UCSD-AML1 (cell line): ENCODE data around the gene CCDC107.

Experiments used
- DNase-seq: peaks from one replicate; lab custom pipeline; 2025; ENCODE audit not compliant: unreplicated experiment; lab: John Stamatoyannopoulos, UW

The CCDC107 gene

DNA sequence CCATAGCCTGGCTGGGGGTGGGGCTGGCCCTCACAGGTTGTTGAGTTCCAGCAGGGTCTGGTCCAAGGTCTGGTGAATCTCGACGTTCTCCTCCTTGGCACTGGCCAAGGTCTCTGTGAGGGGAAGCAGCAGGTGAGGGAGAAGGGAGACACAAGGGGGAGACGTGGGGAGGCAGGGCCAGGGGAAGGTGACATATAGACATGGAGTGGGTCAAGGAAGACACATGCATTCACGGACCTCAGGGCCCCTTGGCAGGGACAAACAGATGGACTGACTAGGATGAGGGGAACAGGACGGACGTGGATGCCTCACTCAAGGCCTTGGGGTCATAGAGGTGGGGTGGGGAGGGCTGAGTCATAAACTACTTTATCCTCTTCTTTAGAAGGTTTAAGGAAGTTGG is 24.0 kb downstream of the CCDC107 start:
- no peak for DNase-seq

GRCh38 chr9:35682520-35683315 is 24.6 kb downstream of the CCDC107 start:
- no peak for DNase-seq

GRCh38 chr9:35683323-35683722 is 25.2 kb downstream of the CCDC107 start:
- no peak for DNase-seq

DNA sequence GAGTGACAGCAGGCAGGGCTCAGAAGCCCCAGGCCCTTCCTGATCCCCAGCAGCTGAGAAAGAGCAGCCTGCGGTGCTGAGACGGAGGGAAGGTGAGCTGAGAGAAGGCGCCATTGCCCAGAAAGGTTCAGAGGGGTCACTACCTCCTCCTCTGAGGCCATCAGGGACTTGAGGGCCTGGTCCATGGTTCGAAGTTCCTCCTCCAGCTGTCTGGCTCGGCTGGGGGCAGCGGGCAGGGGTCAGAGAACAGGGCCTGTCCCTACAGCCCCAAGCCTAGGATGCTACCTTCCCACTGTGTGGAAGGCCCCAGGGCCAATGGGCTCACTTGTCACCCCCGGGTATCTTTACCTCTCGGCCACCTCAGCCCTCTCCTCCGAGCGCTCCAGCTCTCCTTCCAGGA is 26.8 kb downstream of the CCDC107 start:
- DNase-seq, result no peak

DNA sequence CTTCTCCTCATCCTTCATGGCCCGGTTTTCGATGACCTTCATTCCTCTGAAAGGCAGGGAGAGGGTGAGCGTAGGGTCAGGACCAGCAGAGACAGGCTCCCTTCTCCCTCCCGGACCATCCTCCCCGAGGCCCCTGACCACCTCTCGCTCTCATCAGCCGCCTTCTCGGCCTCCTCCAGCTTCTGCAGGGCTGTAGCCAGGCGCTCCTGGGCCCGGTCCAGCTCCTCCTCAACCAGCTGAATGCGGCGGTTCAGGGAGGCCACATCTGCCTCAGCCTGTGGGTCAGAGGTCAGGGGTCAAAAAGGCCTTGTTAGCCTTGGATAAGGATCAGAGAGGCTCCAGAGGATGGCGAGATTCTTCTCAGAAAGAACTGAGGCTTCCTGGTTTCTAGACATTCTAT is 27.4 kb downstream of the CCDC107 start:
- DNase-seq, result no peak

- no peak for DNase-seq
These were observed 28.4 kb downstream of the CCDC107 start for GRCh38 chr9:35686222-35687203.

DNA sequence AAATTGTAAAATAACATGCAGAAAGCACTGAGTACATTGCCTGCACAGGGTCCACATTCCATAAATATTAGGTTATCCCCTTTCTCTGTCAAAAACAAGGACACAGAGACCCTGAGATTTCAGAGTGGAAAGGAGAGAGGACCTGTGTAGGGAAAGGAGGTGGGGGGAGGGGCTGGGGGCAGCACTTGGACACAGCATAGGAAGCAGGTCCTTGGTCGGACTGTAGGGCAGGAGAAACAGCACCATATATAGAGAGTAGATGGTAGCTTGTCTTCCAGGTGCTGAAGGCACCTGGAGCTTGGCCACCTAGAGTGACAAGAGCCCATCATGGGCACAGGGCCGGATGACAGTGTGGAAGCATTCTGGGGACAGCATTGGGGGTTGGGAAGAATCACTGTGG is 29.2 kb downstream of the CCDC107 start:
- no peak for DNase-seq

- DNase-seq, result no peak
These were observed 30.0 kb downstream of the CCDC107 start for GRCh38 chr9:35687972-35688557.

DNA sequence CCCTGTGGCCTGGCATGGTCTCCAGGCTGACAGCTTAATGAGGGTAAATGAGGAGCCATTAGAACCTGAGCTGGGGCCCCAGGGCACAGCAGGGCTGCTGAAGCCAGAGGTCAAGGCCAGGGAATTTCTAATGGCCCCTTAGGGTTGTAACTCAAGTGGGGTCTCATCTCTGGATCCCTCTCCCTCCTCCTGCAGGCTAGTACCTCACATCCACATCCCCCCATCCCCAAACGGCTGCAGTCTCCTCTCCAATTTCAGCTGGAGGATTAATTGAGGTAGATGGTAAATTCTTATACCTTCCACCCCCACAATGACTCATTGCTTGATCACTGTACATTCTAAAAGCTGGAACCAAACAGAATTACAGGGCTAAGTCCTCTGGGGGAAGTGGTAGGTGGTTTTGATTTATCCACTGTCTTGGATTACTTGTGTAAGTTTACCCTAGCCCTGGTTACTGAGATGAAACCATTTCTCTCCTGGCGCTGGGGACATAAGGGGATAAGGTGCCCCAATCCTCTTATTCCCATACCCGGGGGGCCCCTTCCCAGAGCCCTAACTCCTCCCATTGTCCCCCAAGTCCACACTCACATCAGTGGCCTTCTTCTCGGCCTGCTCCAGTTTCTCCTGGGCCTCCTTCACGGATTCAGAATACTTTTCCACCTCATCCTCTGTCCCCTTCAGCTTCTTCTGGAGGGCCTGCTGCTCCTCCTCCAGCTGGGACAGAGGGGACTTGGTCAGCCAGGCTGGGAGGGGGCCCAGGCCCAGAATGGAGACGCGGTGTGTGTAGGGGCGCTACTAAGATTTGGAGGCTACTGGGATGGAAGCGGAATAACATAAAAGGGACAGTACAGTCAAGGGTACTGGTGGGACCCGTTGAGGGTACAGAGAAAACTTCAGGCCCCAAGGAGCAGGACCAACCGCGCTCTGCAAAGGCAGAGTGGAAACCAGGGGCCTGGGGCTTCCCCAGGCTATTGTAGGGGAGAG is 30.8 kb downstream of the CCDC107 start:
- no peak for DNase-seq

DNA sequence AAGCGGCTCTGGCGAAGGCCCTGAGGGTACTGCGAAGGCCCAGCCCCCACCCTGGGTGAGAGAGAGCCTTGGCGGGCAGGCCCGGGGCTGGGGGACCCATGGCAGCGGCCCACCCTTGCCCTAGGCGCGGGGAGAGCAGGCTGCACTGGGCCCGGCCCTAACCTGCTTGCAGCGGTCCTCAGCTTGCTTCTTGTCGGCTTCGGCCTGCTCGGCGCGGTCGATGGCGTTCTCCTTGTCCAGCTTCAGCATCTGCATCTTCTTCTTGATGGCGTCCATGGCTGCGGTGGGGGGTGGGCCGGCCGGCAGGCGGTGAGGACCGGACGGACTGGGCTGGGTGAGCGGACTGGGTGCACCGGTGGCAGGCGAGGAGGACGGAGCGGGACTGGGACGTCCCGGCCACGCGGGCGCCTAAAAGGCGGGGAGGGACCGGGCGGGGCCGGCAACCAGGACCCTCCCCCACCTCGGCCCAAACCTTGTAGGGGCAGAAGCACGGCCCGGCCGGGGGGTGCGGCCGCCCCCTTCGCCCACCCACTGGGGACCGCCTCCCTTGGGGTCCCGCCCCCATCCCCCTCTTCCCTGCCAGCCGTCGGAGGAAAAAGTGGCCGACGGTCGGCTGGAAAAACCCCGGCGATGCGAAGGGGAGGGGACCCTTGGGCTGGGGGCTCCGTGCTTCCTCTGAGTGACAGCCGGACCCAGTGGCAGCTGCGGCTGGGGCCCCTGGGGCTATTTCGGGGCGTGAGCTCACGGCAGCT is 31.6 kb downstream of the CCDC107 start, which contains the start of gene TPM2:
Gene TPM2 (minus strand): TSS at position 384 of the 752 bp plus-strand sequence. CDS start 108 bp downstream, at position 276.
- no peak for DNase-seq

DNA sequence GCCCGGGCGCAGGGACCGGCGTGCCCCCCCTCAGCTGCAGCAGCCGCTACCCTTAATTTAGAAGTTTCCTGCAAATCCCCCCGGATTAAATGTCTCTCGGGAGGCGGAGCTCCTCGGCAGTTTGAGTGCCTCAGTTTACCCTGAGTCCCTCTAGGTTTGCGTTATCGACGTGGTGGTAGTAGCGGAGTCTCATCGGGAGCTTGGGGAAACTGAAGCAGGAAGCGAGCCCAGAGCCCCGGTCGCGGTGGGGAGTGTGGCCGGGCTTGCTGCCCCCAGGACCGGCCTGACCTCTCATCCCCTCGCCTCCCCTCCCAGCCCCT is 32.2 kb downstream of the CCDC107 start:
- no peak for DNase-seq

DNA sequence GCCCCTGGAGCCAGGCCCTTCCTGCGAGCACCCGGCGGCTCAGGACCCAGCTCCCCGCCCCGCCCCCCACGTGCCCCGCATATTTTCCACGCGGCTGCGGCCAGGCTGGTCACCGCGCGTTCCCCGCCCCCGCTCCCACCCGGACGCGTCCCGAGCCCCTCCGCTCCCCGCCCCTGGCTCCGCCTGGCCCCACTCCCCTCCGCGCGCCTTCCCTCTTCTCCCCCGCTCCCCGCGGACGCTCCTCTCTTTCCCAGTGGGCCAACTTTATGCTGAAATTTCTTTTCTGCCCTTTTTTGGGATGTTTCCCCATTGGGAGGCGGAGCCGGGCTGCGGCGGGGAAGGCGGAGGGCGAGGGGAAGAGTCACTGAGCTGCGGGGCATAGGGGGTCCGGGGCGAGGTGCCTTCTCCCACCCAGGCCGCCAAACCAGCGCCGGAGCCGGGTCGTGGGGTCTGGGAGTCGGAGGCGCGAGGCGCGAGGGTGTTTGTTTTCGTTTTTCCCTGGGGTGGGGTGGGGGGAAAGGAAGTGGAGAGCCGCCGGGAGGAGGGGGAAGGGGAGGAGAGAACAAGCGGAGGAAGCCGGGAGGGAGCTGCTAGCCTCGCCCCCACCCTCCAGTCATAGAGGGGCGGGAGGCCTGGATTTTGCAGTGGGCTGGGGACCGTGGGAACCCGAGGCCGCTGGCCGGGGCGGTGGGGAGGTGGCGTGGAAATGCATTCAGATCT is 32.7 kb downstream of the CCDC107 start:
- peak; percentile 64 for DNase-seq

DNA sequence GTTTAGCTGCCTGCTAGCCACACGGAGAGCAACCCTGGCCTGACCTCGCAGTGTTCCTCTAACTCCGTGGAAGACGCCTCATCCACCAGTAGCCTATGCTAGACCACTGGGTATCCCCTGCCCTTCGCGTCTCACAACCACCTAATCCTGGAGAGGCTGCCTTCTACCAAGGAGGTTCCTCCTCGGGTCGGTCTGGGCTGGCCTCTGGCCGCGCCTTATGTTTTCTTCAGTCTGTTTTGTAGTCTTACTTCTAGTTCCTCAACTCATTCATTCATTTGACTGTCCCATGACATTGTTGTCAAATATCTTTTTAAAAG is 33.2 kb downstream of the CCDC107 start:
- DNase-seq, result no peak

DNA sequence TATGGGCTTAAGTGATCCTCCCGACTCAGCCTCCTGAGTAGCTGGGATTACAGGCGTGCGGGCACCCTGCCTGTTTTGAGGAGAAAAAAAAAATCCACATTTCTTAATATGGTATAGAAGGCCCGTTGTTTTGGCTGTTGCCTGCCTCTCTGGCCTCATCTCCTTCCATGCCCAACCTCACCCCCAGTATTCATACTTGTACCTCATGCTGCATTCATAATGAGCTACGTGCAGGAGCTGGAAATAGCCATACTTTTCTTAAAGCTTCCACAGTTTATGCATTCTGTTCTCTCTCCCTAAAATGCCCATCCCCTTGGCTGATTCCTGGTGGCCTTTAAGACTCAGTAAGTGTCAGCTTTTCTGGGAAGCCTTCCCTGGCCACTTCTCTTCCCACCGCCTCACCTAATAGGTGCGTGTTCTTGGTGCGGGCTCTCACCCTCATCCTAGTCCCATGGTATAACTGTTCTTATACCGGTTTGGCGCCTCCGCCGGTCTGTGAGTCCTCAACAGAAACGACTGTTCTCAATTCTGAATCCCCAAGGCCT is 33.7 kb downstream of the CCDC107 start:
- no peak for DNase-seq

- no peak for DNase-seq
These were observed 37.9 kb downstream of the CCDC107 start for GRCh38 chr9:35695943-35696401.

- peak; percentile 52 for DNase-seq
These were observed 38.6 kb downstream of the CCDC107 start for GRCh38 chr9:35696520-35697215.

DNA sequence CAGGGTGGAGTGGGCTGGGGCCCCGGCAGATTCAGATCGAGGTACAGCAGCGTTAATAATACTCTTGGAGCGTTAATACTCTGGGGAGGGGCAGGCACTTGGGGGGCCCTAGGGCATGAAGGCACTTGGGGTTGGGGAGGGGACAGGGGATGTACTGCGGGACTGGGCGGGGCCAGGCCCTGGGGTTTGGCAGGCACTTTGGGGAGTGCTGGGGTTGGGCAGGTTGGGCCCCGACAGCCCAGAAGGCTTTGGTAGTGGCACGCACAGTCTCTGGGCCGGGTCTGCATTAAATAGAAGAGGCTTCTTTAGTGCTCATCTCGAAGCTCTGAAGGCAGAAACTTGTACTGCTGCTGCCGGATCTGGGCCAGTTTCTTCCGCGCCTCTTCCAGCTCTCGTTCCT is 39.4 kb downstream of the CCDC107 start:
- no peak for DNase-seq

GRCh38 chr9:35698231-35698630 is 40.1 kb downstream of the CCDC107 start:
- no peak for DNase-seq
